ENCODE results near the gene KCNQ1.

Gene KCNQ1

GRCh38 chr11:2779499-2779980 lies 334.7 kb downstream of the KCNQ1 start:
- Histone ChIP-seq H3K36me3 (no peaks in the 10 kb centered on the region), H3K4me3 (ENCODE audit: low read depth, low read length) (no peak overlapping the region), H3K27me3 (ENCODE audit: insufficient read depth, low read depth, severe bottlenecking) (no peaks in the 10 kb centered on the region), H3K9me3 (ENCODE audit: severe bottlenecking) (no peaks in the 10 kb centered on the region), H3K27ac (no peak overlapping the region)
- peak; percentile 3 for DNase-seq
- no peak for TF ChIP-seq CTCF (IDR thresholded peaks at IDR 0.05; ENCODE audit: low read depth, low read length)

GRCh38 chr11:2779981-2780849 lies 335.4 kb downstream of the KCNQ1 start:
- no peak overlapping the region for H3K4me3 ChIP-seq (ENCODE audit: low read depth, low read length)
- H3K36me3 ChIP-seq: no peaks in the 10 kb centered on the region
- H3K27me3 ChIP-seq (ENCODE audit: insufficient read depth, low read depth, severe bottlenecking): no peaks in the 10 kb centered on the region
- DNase-seq: peak; percentile 4
- H3K9me3 ChIP-seq (ENCODE audit: severe bottlenecking): no peaks in the 10 kb centered on the region
- no peak for TF ChIP-seq CTCF (IDR thresholded peaks at IDR 0.05; ENCODE audit: low read depth, low read length)
- no peak overlapping the region for H3K27ac ChIP-seq

- DNase-seq: no peak
- Histone ChIP-seq H3K4me3 (ENCODE audit: low read depth, low read length) (no peak overlapping the region), H3K27me3 (ENCODE audit: insufficient read depth, low read depth, severe bottlenecking) (no peaks in the 10 kb centered on the region), H3K9me3 (ENCODE audit: severe bottlenecking) (no peaks in the 10 kb centered on the region), H3K27ac (no peak overlapping the region), H3K36me3 (no peaks in the 10 kb centered on the region)
- no peak for TF ChIP-seq CTCF (IDR thresholded peaks at IDR 0.05; ENCODE audit: low read depth, low read length)
Measured at GRCh38 chr11:2780850-2781407, 336.1 kb downstream of the KCNQ1 start.

- no peaks in the 10 kb centered on the region for H3K27me3 ChIP-seq (ENCODE audit: insufficient read depth, low read depth, severe bottlenecking)
- no peaks in the 10 kb centered on the region for H3K9me3 ChIP-seq (ENCODE audit: severe bottlenecking)
- no peaks in the 10 kb centered on the region for H3K36me3 ChIP-seq
- H3K4me3 ChIP-seq (ENCODE audit: low read depth, low read length): no peak overlapping the region
- no peak overlapping the region for H3K27ac ChIP-seq
- no peak for TF ChIP-seq CTCF (IDR thresholded peaks at IDR 0.05; ENCODE audit: low read depth, low read length)
- no peak for DNase-seq
Measured at GRCh38 chr11:2781408-2782274, 336.8 kb downstream of the KCNQ1 start.

- Histone ChIP-seq H3K27me3 (ENCODE audit: insufficient read depth, low read depth, severe bottlenecking) (no peaks in the 10 kb centered on the region), H3K4me3 (ENCODE audit: low read depth, low read length) (no peak overlapping the region), H3K36me3 (no peaks in the 10 kb centered on the region), H3K9me3 (ENCODE audit: severe bottlenecking) (no peaks in the 10 kb centered on the region), H3K27ac (no peak overlapping the region)
- no peak for TF ChIP-seq CTCF (IDR thresholded peaks at IDR 0.05; ENCODE audit: low read depth, low read length)
- no peak for DNase-seq
Measured at GRCh38 chr11:2782769-2783168, 338.0 kb downstream of the KCNQ1 start.
